Muscle layer of colon (tissue), 2 donors: ENCODE data around the gene WDFY4.

ENCODE experiments used
- H3K27ac ChIP-seq: one replicate; pipeline ENCODE4 v1.7.0; 2013; ENCODE audit warnings: low read depth, mild to moderate bottlenecking, low read length, moderate library complexity
- H3K27me3 ChIP-seq, 2 donors: one replicate each; pipeline ENCODE4 v1.7.0; 2013; ENCODE audit warnings: low read length in 2 of 2, mild to moderate bottlenecking in 2 of 2; ENCODE audit not compliant: insufficient read depth in 2 of 2, control insufficient read depth in 1 of 2
- H3K36me3 ChIP-seq: one replicate; pipeline ENCODE4 v1.7.0; 2013; ENCODE audit warnings: mild to moderate bottlenecking, low read length; ENCODE audit not compliant: insufficient read depth
- H3K4me1 ChIP-seq: one replicate; pipeline ENCODE4 v1.7.0; 2013; ENCODE audit warnings: mild to moderate bottlenecking, low read length; ENCODE audit not compliant: insufficient read depth
- H3K4me3 ChIP-seq, 2 donors: one replicate each; pipeline ENCODE4 v1.7.0; 2013; ENCODE audit warnings: low read length in 2 of 2, low read depth in 1 of 2, mild to moderate bottlenecking in 1 of 2, moderate library complexity in 1 of 2
- H3K9ac ChIP-seq: one replicate; pipeline ENCODE4 v1.7.0; 2013; ENCODE audit warnings: low read length
- H3K9me3 ChIP-seq: one replicate; pipeline ENCODE4 v1.7.0; 2013; ENCODE audit warnings: mild to moderate bottlenecking, low read length
- donor health status: abdominal sarcoma.
- donor health status: Adenocarcinoma of cecum.

Gene WDFY4

DNA sequence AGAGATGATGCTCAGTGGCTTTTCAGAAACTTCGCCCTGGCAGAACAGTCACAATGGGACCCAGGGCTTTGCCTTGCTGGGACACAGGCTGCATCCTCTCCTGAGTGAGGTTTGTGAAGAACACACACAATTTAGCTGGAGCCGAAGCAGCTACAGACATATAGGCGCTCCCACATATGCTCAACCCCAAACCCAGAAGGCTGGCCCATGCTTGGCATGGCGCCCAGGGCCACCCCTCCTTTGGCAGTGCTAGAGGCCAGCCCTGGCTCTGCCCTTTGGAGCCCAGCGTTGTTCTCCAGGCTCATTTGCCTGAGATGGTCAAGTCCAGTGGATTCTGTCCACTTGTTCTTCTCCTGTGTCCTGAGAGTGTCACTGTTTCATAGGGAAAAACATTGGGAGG, 94.4 kb downstream of the WDFY4 start:
- Histone ChIP-seq H3K9ac (no peak overlapping the region), H3K36me3 (no peaks in the 10 kb centered on the region), H3K4me3 (no peak overlapping the region), H3K27ac (no peak overlapping the region), H3K9me3 (no peaks in the 10 kb centered on the region), H3K4me1 (no peaks in the 10 kb centered on the region), H3K27me3 (no peaks in the 10 kb centered on the region)

- Histone ChIP-seq H3K9me3 (no peaks in the 10 kb centered on the region), H3K4me3 (no peak overlapping the region), H3K27me3 (no peaks in the 10 kb centered on the region), H3K9ac (no peak overlapping the region), H3K4me1 (no peaks in the 10 kb centered on the region), H3K36me3 (no peaks in the 10 kb centered on the region), H3K27ac (no peak overlapping the region)
Observed at GRCh38 chr10:48779546-48780152, 95.0 kb downstream of the WDFY4 start.

DNA sequence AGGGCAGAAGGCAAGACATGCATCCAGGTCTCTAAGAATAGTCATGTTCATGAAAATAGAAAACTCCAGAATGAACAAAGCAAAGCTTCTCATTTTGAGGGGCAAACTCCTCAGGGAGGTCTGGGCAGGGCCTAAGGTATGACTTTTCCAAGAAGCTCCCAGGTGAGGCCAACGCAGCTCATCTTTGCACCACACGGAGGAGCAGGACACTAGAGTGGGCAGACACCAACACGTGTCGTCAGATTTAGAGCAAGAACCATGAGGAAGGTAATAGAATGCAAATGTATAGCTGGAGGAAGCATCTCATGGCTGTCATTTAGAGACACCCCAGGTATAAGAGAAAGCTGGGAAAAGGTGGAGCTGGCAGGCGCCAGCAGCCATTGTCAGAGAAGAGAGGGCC, 95.7 kb downstream of the WDFY4 start:
- no peak overlapping the region for H3K27ac ChIP-seq
- no peaks in the 10 kb centered on the region for H3K36me3 ChIP-seq
- no peak overlapping the region for H3K4me3 ChIP-seq
- H3K27me3 ChIP-seq, result no peaks in the 10 kb centered on the region
- no peaks in the 10 kb centered on the region for H3K4me1 ChIP-seq
- H3K9ac ChIP-seq, result no peak overlapping the region
- no peaks in the 10 kb centered on the region for H3K9me3 ChIP-seq

DNA sequence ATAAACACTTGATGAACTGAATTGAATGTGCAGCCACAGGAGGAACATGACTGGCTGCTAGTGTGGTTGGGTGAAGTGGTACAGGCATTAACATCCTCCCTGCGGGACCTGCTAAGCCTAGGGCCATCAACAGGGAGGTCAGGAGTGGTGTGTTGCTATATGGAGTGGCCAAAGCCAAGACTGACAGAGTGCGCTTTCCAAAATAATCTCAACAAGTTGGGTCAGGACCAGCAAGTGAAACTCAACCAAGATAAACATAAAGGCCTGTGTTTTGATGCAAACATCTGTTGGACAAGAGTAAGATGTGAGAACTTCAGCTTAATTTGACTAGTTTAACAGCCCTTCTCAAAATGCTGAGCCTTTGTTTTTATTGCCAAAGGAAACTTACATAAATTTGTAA, 97.7 kb downstream of the WDFY4 start:
- Histone ChIP-seq H3K27me3 (no peaks in the 10 kb centered on the region), H3K9me3 (peaks cover 5% of the 10 kb centered on the region), H3K27ac (no peak overlapping the region), H3K4me3 (no peak overlapping the region), H3K4me1 (no peaks in the 10 kb centered on the region), H3K36me3 (no peaks in the 10 kb centered on the region), H3K9ac (no peak overlapping the region)

DNA sequence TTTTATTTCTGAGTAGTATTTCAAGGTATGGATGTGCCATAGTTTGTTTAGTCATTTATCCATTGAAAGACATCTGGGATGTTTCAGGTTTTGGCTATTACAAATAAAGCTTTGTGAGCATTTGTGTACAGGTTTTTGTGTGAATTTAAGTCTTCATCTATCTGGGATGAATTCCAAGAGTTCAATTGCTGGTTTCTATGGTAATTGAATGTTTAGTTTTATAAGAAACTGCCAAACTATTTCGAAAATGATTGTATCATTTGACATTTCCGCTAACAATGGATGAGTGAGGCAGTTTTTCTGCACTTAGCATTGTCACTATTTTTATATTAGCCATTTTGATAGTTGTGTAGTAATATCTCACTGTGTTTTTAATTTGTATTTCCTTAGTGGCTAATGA, 99.4 kb downstream of the WDFY4 start:
- Histone ChIP-seq H3K27me3 (no peaks in the 10 kb centered on the region), H3K9ac (no peak overlapping the region), H3K27ac (no peak overlapping the region), H3K9me3 (peaks cover 5% of the 10 kb centered on the region), H3K4me3 (no peak overlapping the region), H3K4me1 (no peaks in the 10 kb centered on the region), H3K36me3 (no peaks in the 10 kb centered on the region)

DNA sequence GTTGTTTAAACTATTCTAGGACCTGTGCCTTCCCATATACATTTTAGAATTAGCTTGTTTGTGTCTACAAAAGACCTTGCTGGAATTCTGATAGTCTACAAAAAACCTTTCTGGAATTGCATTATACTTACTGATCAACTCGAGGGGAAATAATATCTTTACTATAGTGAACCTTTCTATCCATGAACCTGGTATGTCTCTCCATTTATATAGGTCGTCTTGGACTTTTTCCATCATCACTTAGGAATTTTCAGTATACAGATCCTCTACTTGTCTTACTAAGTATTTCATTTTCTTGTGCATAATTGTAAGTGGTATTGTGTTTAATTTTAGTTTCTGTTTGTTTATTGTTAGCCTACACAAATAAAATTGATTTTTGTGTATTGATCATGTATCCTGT, 101.1 kb downstream of the WDFY4 start:
- no peaks in the 10 kb centered on the region for H3K4me1 ChIP-seq
- H3K4me3 ChIP-seq, result no peak overlapping the region
- H3K27me3 ChIP-seq, result no peaks in the 10 kb centered on the region
- no peaks in the 10 kb centered on the region for H3K36me3 ChIP-seq
- peaks cover 5% of the 10 kb centered on the region for H3K9me3 ChIP-seq
- no peak overlapping the region for H3K9ac ChIP-seq
- H3K27ac ChIP-seq, result no peak overlapping the region

DNA sequence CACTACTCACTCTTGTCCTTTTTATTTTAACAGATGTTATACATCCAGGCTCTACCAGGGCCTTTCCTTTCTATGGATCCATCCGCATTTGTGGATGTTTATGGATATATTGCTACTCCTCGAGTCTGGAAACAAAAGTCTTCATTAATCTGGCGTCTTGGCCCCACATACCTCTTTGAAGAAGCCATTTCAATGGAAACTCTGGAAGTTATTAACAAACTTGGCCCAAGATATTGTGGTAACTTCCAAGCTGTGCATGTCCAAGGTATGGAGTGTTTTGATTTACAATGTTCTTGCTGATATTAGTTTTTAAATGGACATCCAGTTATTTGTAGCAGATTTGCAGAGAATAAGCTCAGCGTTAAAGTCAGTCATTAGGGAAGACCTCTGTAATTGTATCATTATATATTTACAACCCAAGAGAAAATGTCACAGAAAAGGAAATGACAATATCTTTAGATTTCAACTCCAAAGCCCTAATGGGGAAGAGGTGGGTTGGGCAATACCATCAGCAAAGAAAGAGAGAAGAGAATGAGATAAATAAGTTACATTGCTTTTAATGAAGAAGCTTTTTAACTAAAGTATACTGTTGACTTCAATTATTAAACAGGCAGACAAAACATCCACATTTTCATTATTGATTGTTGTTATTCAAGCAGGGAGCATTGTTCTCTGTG, 102.1 kb downstream of the WDFY4 start:
- Histone ChIP-seq H3K4me3 (no peak overlapping the region), H3K27ac (no peak overlapping the region), H3K9ac (no peak overlapping the region), H3K27me3 (no peaks in the 10 kb centered on the region), H3K4me1 (no peaks in the 10 kb centered on the region), H3K9me3 (peaks cover 5% of the 10 kb centered on the region), H3K36me3 (no peaks in the 10 kb centered on the region)

GRCh38 chr10:48788554-48788953, 103.9 kb downstream of the WDFY4 start:
- Histone ChIP-seq H3K4me3 (no peak overlapping the region), H3K9ac (no peak overlapping the region), H3K27me3 (no peaks in the 10 kb centered on the region), H3K4me1 (peaks cover 6% of the 10 kb centered on the region), H3K9me3 (peaks cover 5% of the 10 kb centered on the region), H3K27ac (no peak overlapping the region), H3K36me3 (no peaks in the 10 kb centered on the region)

DNA sequence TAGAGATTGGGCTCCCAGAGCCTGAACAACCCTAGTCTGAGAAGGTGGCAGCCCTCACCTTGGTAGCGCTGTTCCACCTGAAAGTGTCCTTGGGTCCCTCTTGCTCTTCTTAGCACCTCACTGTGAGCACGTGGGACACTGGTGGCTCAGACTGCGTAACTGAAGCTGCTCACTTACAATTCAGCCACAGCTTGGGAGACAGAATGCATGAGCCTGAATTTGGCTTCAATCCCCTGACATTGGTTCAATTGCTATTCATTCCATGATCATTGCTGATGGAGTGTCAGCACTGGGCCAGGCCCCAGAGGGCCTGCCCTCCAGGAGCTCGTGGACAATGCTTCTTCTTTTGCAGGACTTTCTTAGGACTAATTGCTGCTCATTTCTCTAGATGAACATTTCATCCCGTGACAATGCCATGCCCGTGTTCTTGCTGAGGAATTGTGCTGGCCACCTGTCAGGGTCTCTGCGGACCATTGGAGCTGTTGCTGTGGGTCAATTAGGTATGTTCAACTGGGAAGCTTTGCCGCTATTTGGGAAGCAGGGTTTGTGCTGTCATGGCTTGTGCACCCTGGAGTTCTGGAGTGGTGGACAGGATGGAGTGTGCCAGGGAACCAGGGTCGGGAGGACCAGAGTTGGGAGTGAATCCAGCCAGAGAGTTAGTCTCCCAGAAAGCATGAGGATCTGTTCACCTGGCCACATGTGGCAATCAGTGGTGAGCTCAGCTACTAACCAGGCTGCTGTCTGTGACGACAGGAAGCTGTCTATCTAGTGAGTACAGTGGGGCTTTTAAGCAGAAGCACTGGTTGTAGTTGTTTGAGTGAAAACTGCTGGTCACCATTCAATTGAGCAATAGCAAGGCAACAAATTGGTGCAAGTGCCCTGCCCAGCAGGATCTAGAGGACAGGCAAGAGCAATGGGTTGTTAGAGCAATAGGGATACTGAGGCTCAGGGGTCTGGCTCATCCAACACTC, 105.1 kb downstream of the WDFY4 start:
- peaks cover 6% of the 10 kb centered on the region for H3K4me1 ChIP-seq
- H3K27ac ChIP-seq, result no peak overlapping the region
- H3K36me3 ChIP-seq, result no peaks in the 10 kb centered on the region
- H3K9ac ChIP-seq, result no peak overlapping the region
- H3K27me3 ChIP-seq, result no peaks in the 10 kb centered on the region
- H3K9me3 ChIP-seq, result peaks cover 5% of the 10 kb centered on the region
- H3K4me3 ChIP-seq, result no peak overlapping the region

DNA sequence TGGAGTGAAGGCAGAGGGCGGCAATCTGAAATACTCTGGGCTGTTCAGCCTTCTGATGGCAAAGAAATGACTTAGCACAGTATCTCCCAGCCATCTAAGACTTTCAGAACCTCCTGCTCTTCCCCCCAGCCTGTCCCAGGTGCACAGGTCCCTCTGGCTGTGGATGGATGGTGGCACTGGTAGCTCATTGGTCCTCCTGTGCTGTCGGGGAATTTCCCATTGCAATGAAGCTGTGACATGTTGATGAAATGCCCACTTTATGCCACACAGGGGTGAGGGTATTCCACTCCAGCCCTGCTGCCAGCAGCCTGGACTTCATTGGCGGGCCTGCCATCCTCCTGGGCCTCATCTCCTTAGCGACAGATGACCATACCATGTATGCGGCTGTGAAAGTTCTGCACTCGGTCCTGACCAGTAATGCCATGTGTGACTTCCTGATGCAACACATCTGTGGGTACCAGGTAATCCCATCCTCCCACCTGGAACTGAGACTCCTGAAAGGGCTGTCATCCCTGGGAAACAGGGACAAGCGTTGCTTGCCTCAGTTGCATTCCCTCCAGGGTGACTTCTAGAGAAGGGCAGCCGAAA, 105.9 kb downstream of the WDFY4 start:
- Histone ChIP-seq H3K4me1 (peaks cover 6% of the 10 kb centered on the region), H3K27me3 (no peaks in the 10 kb centered on the region), H3K27ac (no peak overlapping the region), H3K9me3 (peaks cover 5% of the 10 kb centered on the region), H3K36me3 (no peaks in the 10 kb centered on the region), H3K4me3 (no peak overlapping the region), H3K9ac (no peak overlapping the region)

DNA sequence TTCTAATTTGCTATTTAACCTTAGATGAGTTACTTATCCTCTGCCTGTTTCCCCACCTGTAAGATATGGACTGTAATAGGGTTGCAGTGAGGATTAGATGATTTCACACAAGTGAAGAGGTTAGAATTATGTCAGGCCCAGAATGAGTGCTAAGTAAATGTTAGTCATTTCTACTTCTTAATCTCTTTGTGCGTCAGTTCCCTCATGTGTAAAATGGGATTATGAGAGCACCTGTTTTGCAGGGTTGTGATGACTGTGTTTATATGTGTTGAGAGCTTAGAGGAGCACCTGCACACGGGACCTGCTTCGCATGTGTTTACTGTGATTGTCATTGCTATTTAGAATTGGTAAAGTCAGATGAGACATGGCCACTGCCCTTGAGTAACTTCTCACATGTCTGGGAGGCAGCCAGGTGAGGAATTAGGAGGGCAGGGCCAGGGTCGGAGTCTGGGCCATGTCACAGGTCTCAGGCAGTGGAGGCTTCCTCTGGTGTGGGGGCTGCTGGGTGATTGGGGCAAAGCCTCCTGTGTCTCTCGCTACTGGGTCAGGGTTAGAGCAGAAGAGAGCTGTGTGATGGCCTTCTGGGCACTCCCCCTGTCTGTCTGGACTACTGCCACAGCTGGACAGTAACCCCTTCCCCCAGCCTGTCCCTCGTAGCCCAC, 106.7 kb downstream of the WDFY4 start:
- no peak overlapping the region for H3K9ac ChIP-seq
- peaks cover 6% of the 10 kb centered on the region for H3K4me1 ChIP-seq
- H3K27me3 ChIP-seq, result no peaks in the 10 kb centered on the region
- H3K27ac ChIP-seq, result no peak overlapping the region
- H3K9me3 ChIP-seq, result no peaks in the 10 kb centered on the region
- no peaks in the 10 kb centered on the region for H3K36me3 ChIP-seq
- no peak overlapping the region for H3K4me3 ChIP-seq
